ENCODE data around the gene DMRT2.
A peak's percentile ranks its signal among the peaks of the same experiment; 100 is the strongest.

Gene DMRT2

GRCh38 chr9:1050125-1050895, at the start of gene DMRT2:
Gene DMRT2 (plus strand): TSS chr9:1050357. CDS start chr9:1051614, 1,257 bp downstream.
- DNase-seq (ENCODE audit: low spot score) = peak; percentile 91

GRCh38 chr9:1001838-1002237, 48.3 kb upstream of the DMRT2 start:
- no peak for DNase-seq (ENCODE audit: low spot score)

- no peak for DNase-seq (ENCODE audit: low spot score)
These were observed 47.5 kb upstream of the DMRT2 start for GRCh38 chr9:1002678-1003077.

- peak; percentile 13 for DNase-seq (ENCODE audit: low spot score)
These were observed 45.0 kb upstream of the DMRT2 start for GRCh38 chr9:1005043-1005667.

- DNase-seq (ENCODE audit: low spot score) = no peak
These were observed 42.8 kb upstream of the DMRT2 start for GRCh38 chr9:1007312-1007711.

GRCh38 chr9:1008216-1008615, 41.9 kb upstream of the DMRT2 start:
- no peak for DNase-seq (ENCODE audit: low spot score)

GRCh38 chr9:1009101-1009707, 41.0 kb upstream of the DMRT2 start:
- peak; percentile 63 for DNase-seq (ENCODE audit: low spot score)

- DNase-seq (ENCODE audit: low spot score) = no peak
These were observed 37.1 kb upstream of the DMRT2 start for GRCh38 chr9:1013021-1013420.

- no peak for DNase-seq (ENCODE audit: low spot score)
These were observed 35.9 kb upstream of the DMRT2 start for GRCh38 chr9:1014225-1014624.

- DNase-seq (ENCODE audit: low spot score) = no peak
These were observed 35.5 kb upstream of the DMRT2 start for GRCh38 chr9:1014640-1015039.

- no peak for DNase-seq (ENCODE audit: low spot score)
These were observed 32.0 kb upstream of the DMRT2 start for GRCh38 chr9:1018121-1018520.

GRCh38 chr9:1024112-1024511, 26.0 kb upstream of the DMRT2 start:
- no peak for DNase-seq (ENCODE audit: low spot score)

GRCh38 chr9:1025131-1025530, 25.0 kb upstream of the DMRT2 start:
- no peak for DNase-seq (ENCODE audit: low spot score)

- DNase-seq (ENCODE audit: low spot score) = no peak
These were observed 23.9 kb upstream of the DMRT2 start for GRCh38 chr9:1026219-1026618.

GRCh38 chr9:1028501-1029190, 21.5 kb upstream of the DMRT2 start:
- DNase-seq (ENCODE audit: low spot score) = no peak

- no peak for DNase-seq (ENCODE audit: low spot score)
These were observed 18.1 kb upstream of the DMRT2 start for GRCh38 chr9:1031951-1032601.

GRCh38 chr9:1034271-1034670, 15.9 kb upstream of the DMRT2 start:
- DNase-seq (ENCODE audit: low spot score) = no peak

GRCh38 chr9:1039589-1039988, 10.6 kb upstream of the DMRT2 start:
- DNase-seq (ENCODE audit: low spot score) = no peak

GRCh38 chr9:1042466-1042865, 7.7 kb upstream of the DMRT2 start:
- DNase-seq (ENCODE audit: low spot score) = no peak

- DNase-seq (ENCODE audit: low spot score) = no peak
These were observed 5.5 kb upstream of the DMRT2 start for GRCh38 chr9:1044643-1045042.

GRCh38 chr9:1046639-1047572, 3.3 kb upstream of the DMRT2 start:
- no peak for DNase-seq (ENCODE audit: low spot score)
